HG02759 (cell line): ENCODE results near the gene PANK1.

Experiments used
- ATAC-seq: cut with Tn5 transposase; IDR thresholded peaks from one replicate; pipeline ENCODE4 v1.9.1; 2021; ENCODE audit warnings: mild to moderate bottlenecking, moderate library complexity; ENCODE audit not compliant: unreplicated experiment

PANK1 gene

GRCh38 chr10:89652806-89653370 lies 7.8 kb upstream of the PANK1 start:
- peak; percentile 1 for ATAC-seq

GRCh38 chr10:89651916-89652573 lies 7.0 kb upstream of the PANK1 start:
- ATAC-seq = peak; percentile 54

- no peak for ATAC-seq
Measured at GRCh38 chr10:89651205-89651915, 6.3 kb upstream of the PANK1 start.

- ATAC-seq = no peak
Measured at GRCh38 chr10:89649051-89649450, 4.0 kb upstream of the PANK1 start.

- ATAC-seq = no peak
Measured at GRCh38 chr10:89648074-89648473, 3.0 kb upstream of the PANK1 start.

- no peak for ATAC-seq
Measured at GRCh38 chr10:89646889-89647657, 2.0 kb upstream of the PANK1 start.

GRCh38 chr10:89645742-89646172 lies 715 bp upstream of the PANK1 start:
- no peak for ATAC-seq

GRCh38 chr10:89644691-89644966 lies 413 bp downstream of the PANK1 start:
- ATAC-seq = peak; percentile 40

- ATAC-seq = peak; percentile 83
Measured at GRCh38 chr10:89643812-89644690, 991 bp downstream of the PANK1 start.

- ATAC-seq = no peak
Measured at GRCh38 chr10:89643431-89643811, 1.6 kb downstream of the PANK1 start.

- no peak for ATAC-seq
Measured at GRCh38 chr10:89642193-89642592, 2.8 kb downstream of the PANK1 start.

- no peak for ATAC-seq
Measured at GRCh38 chr10:89640241-89640640, 4.8 kb downstream of the PANK1 start.

- no peak for ATAC-seq
Measured at GRCh38 chr10:89639326-89639725, 5.7 kb downstream of the PANK1 start.

GRCh38 chr10:89637113-89637512 lies 7.9 kb downstream of the PANK1 start:
- ATAC-seq = no peak

- no peak for ATAC-seq
Measured at GRCh38 chr10:89634637-89635036, 10.4 kb downstream of the PANK1 start.

GRCh38 chr10:89633484-89633883 lies 11.6 kb downstream of the PANK1 start:
- no peak for ATAC-seq

- no peak for ATAC-seq
Measured at GRCh38 chr10:89632824-89633223, 12.2 kb downstream of the PANK1 start.

- ATAC-seq = no peak
Measured at GRCh38 chr10:89627830-89628229, 17.2 kb downstream of the PANK1 start.

GRCh38 chr10:89625041-89625765 lies 19.8 kb downstream of the PANK1 start:
- ATAC-seq = no peak

- ATAC-seq = no peak
Measured at GRCh38 chr10:89624020-89624419, 21.0 kb downstream of the PANK1 start.
